D721Med (cell line): ENCODE results near the gene ZGPAT.

Source experiments
- DNase-seq: peaks from one replicate; pipeline ENCODE4 v3.0.0; 2011; ENCODE audit warnings: low spot score; ENCODE audit not compliant: insufficient read length
- FAIRE-seq: peaks from 2 replicates; lab custom pipeline; 2011; peaks lifted over from hg19 to GRCh38; lab: Jason Lieb, UNC
- CTCF ChIP-seq: IDR thresholded peaks from 2 replicates; pipeline ENCODE4 v1.5.1; 2012; ENCODE audit warnings: mild to moderate bottlenecking, control low read depth; ENCODE audit not compliant: insufficient read depth; ENCODE audit errors: missing control alignments

The ZGPAT gene

GRCh38 chr20:63749597-63750508 is 42.0 kb downstream of the ZGPAT start:
- no peak for FAIRE-seq
- no peak for DNase-seq
- TF ChIP-seq CTCF = no peak

GRCh38 chr20:63750807-63751470 is 43.1 kb downstream of the ZGPAT start:
- FAIRE-seq = no peak
- TF ChIP-seq CTCF = no peak
- no peak for DNase-seq

GRCh38 chr20:63751471-63752271 is 43.8 kb downstream of the ZGPAT start:
- FAIRE-seq = no peak
- DNase-seq = no peak
- no peak for TF ChIP-seq CTCF

- FAIRE-seq (no peak), DNase-seq (no peak)
- TF ChIP-seq CTCF = no peak
Measured at GRCh38 chr20:63752411-63753101, 44.7 kb downstream of the ZGPAT start.

GRCh38 chr20:63753381-63753780 is 45.5 kb downstream of the ZGPAT start:
- DNase-seq = no peak
- FAIRE-seq = no peak
- TF ChIP-seq CTCF = no peak

GRCh38 chr20:63754008-63754407 is 46.2 kb downstream of the ZGPAT start:
- no peak for DNase-seq
- FAIRE-seq = no peak
- no peak for TF ChIP-seq CTCF
